ENCODE results near the gene C6orf132.

DNA sequence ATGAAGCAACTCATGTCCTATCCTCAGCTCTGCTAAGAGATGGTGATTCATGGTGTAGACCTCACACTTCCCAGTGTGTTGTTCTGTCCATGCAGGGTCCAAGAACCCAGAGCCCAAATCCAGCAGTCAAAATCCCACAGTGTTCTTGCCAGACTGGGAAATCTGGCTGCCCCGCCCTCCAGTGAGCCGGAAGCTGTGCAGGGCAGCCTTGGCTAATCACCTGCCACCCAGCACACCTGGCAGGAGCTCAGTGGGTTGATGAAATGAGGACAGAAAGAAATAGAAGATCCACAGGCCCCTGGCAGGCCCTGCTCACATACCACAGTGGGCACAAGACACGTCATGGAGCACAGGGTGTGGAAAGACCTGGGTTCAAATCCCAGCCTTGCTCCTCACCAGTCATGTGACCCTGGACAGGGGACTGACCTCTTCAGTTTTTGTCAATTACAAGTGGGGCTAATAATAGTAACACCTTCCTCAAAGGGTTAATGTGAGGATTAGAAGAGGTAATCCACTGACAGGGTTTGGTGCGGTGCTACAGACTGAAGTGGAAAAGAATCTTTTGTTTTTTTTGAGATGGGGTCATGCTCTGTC is 17.1 kb upstream of the C6orf132 start:
- TF ChIP-seq, protein P1, sequence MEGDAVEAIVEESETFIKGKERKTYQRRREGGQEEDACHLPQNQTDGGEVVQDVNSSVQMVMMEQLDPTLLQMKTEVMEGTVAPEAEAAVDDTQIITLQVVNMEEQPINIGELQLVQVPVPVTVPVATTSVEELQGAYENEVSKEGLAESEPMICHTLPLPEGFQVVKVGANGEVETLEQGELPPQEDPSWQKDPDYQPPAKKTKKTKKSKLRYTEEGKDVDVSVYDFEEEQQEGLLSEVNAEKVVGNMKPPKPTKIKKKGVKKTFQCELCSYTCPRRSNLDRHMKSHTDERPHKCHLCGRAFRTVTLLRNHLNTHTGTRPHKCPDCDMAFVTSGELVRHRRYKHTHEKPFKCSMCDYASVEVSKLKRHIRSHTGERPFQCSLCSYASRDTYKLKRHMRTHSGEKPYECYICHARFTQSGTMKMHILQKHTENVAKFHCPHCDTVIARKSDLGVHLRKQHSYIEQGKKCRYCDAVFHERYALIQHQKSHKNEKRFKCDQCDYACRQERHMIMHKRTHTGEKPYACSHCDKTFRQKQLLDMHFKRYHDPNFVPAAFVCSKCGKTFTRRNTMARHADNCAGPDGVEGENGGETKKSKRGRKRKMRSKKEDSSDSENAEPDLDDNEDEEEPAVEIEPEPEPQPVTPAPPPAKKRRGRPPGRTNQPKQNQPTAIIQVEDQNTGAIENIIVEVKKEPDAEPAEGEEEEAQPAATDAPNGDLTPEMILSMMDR (IDR thresholded peaks at IDR 0.05; ENCODE audit: low read depth, low read length, poor library complexity, severe bottlenecking): no peak
- TF ChIP-seq EZH2phosphoT487 (IDR thresholded peaks at IDR 0.05; ENCODE audit: borderline replicate concordance, low read length): no peak

Measured in DOHH2 (cell line).